Kidney epithelial cell (primary cell): Measurements from ENCODE around the gene TBX10. TPM values are rescaled to one million over a fixed set of nuclear protein-coding genes. Genes with fewer than 3 reads are reported as not detected.
"Not testable (repeated sequence)": the region's sequence is repeated elsewhere in the genome, so short reads cannot be mapped to it uniquely, and the experiment has no call there.

Experiments
- DNase-seq: peaks from one replicate; pipeline ENCODE4 v3.0.0-alpha.2; 2010; ENCODE audit warnings: low read depth
- H3K27me3 ChIP-seq: 2 replicates; pipeline ENCODE4 v1.6.0; 2011; ENCODE audit warnings: low read length; ENCODE audit not compliant: control insufficient read depth, insufficient read depth
- H3K36me3 ChIP-seq: 2 replicates; pipeline ENCODE4 v1.5.1; 2011; ENCODE audit warnings: low read length; ENCODE audit not compliant: control insufficient read depth, insufficient read depth
- H3K4me3 ChIP-seq: 2 replicates; pipeline ENCODE4 v1.5.1; 2011; ENCODE audit warnings: low read depth, mild to moderate bottlenecking, control low read depth, low read length
- CTCF ChIP-seq: IDR thresholded peaks from 2 replicates; pipeline ENCODE4 v1.5.1; 2011; ENCODE audit warnings: mild to moderate bottlenecking, moderate library complexity, low read length, control low read depth, inconsistent platforms; ENCODE audit not compliant: insufficient read depth, poor library complexity, severe bottlenecking
- total RNA-seq: library from RNA; depleted of rRNA; stranded (reverse); fragments of >200 nt; gene quantifications from 2 replicates; pipeline ENCODE4 v1.2.3, GENCODE V29; 2015

TBX10 gene
- total RNA-seq, 1 donor from 2014 or later = not detected

GRCh38 chr11:67596753-67597300, 42.7 kb downstream of the TBX10 start:
- H3K4me3 ChIP-seq = no peak overlapping the region
- H3K27me3 ChIP-seq = no peaks in the 10 kb centered on the region
- no peak for TF ChIP-seq CTCF
- DNase-seq = no peak
- H3K36me3 ChIP-seq = no peaks in the 10 kb centered on the region

DNA sequence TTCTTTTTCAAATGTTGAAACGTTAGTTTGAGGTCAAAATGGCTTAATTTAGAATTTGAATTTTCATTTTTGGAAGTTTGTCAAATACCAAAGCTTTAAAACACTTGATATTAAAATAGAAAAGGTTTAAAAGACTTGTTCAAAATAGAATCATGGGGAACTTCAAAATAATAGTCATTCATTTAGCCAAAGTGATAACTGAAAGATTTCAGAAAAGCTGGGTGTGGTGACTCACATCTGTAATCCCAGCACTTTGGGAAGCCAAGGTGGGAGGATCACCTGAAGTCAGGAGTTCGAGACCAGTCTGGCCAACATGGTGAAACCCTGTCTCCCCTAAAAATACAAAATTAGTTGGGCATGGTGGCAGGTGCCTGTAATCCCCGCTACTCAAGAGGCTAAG, 45.1 kb downstream of the TBX10 start:
- Histone ChIP-seq H3K4me3 (no peak overlapping the region), H3K36me3 (no peaks in the 10 kb centered on the region), H3K27me3 (no peaks in the 10 kb centered on the region)
- no peak for DNase-seq
- TF ChIP-seq CTCF = no peak

GRCh38 chr11:67593565-67593905, 46.0 kb downstream of the TBX10 start:
- no peak for TF ChIP-seq CTCF
- no peaks in the 10 kb centered on the region for H3K27me3 ChIP-seq

DNA sequence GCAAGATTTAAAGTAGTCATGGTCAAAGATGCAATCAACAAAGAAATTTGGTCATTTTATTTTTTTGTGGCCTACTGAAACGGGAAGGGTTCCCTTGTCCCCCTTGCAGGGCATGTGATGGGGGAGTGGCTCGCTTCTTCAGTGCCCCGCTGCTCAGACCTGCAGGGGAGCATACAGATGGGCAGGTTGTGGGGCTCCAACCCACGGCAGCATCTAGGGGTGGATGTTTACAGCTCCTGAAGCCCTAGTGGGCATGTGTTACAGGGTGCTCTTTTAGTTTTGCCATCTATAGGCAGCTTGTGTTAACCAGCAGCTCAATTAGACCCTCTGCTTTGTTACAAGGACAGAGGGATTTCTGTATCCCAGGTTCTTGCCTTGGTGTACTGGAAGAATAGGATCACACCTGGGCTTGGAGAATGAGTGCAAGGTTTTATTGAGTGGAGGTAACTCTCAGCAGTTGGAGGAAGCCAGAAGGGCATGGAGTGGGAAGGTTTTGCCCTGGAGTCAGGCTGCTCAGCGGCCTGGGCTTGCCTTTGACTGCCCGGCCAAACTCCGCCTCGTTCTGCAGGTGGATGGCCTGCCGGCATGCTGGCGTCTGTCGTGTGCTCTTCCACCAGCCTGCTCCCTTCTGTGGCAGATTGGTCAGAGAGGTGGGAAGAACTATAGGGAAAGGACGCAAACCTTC, 46.5 kb downstream of the TBX10 start:
- Histone ChIP-seq H3K4me3 (no peak overlapping the region), H3K27me3 (no peaks in the 10 kb centered on the region), H3K36me3 (no peaks in the 10 kb centered on the region)
- no peak for TF ChIP-seq CTCF
- no peak for DNase-seq

More at GRCh38 chr11:67593565-67593905, 46.0 kb downstream of the TBX10 start:
- no peak overlapping the region for H3K4me3 ChIP-seq
- DNase-seq = no peak
- no peaks in the 10 kb centered on the region for H3K36me3 ChIP-seq

- not testable (repeated sequence) for H3K27me3 ChIP-seq, DNase-seq, H3K36me3 ChIP-seq, H3K4me3 ChIP-seq
Measured at GRCh38 chr11:67588899-67589415, 50.6 kb downstream of the TBX10 start.

DNA sequence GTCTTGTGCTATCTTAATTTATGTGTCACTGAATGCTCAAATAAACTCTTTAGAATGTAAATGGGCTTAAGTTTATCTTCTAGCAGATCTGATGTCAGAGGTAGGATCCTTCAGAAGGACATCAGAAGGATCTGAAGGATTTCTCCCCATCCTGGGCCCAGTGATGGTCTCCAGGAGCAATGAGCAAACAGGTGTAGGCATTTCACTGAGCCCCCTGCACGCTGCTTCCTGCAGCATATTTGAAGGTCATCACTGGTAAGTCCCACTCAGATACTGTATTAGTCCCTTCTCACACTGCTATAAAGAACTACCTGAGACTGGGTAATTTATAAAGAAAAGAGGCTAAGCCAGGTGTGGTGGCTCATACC, 51.4 kb downstream of the TBX10 start:
- TF ChIP-seq CTCF = no peak
- no peak for DNase-seq
- Histone ChIP-seq H3K36me3 (peaks cover 1% of the 10 kb centered on the region), H3K4me3 (no peak overlapping the region), H3K27me3 (no peaks in the 10 kb centered on the region)
